ENCODE results near the gene SIGLEC7. TPM values are rescaled to one million over a fixed set of nuclear protein-coding genes. Genes with fewer than 3 reads are reported as not detected.
A peak's percentile ranks its signal among the peaks of the same experiment; 100 is the strongest.

Gene SIGLEC7
- polyA plus RNA-seq, 1 experiment: not detected

GRCh38 chr19:51107406-51108065 is 34.6 kb upstream of the SIGLEC7 start:
- peak overlapping the region; percentile 95 for H3K4me3 ChIP-seq (ENCODE audit: low read depth, low read length)
- DNase-seq (ENCODE audit: low read depth, low spot score): no peak
- peaks cover 4% of the 10 kb centered on the region for H3K27me3 ChIP-seq (ENCODE audit: control insufficient read depth, insufficient read depth, low read length)
- TF ChIP-seq CTCF (IDR thresholded peaks at IDR 0.05; ENCODE audit: low read depth, low read length): no peak
- POLR2A ChIA-PET: no interaction called here
- H3K9me3 ChIP-seq (ENCODE audit: control insufficient read depth, insufficient read depth, low read length): no peaks in the 10 kb centered on the region
- peak overlapping the region; percentile 70 for H3K27ac ChIP-seq (ENCODE audit: low read depth, low read length)
- CTCF ChIA-PET: interaction anchor here (1.0 kb wide), 2 partner anchors 13 to 86 kb away, joined by 3 read pairs; no protein-coding TSS in a partner anchor

GRCh38 chr19:51108066-51108804 is 33.9 kb upstream of the SIGLEC7 start, which contains the start of gene CTU1:
TSS of gene CTU1 (minus strand) at chr19:51108409. CDS start at chr19:51104569, 3,840 bp downstream.
- ChIA-PET POLR2A (no interaction called here), CTCF (interaction anchor here (0.6 kb wide), 1 partner anchor 13 kb away, joined by 3 read pairs; no protein-coding TSS in a partner anchor)
- Histone ChIP-seq H3K27ac (ENCODE audit: low read depth, low read length) (peak within 1 kb of the TSS; percentile 70), H3K4me3 (ENCODE audit: low read depth, low read length) (peak within 1 kb of the TSS; percentile 95), H3K27me3 (ENCODE audit: control insufficient read depth, insufficient read depth, low read length) (peaks cover 5% of the 10 kb centered on the region), H3K9me3 (ENCODE audit: control insufficient read depth, insufficient read depth, low read length) (no peaks in the 10 kb centered on the region)
- no peak; the same call in 1 of the 2 replicates for TF ChIP-seq CTCF (IDR thresholded peaks at IDR 0.05; ENCODE audit: low read depth, low read length)
- peak; percentile 98 for DNase-seq (ENCODE audit: low read depth, low spot score)

- CTCF ChIA-PET: interaction anchor here (0.6 kb wide), 1 partner anchor 14 kb away, joined by 3 read pairs; no protein-coding TSS in a partner anchor
- TF ChIP-seq CTCF (IDR thresholded peaks at IDR 0.05; ENCODE audit: low read depth, low read length): 0 out of 2 replicates have a peak, but pooled peaks have one; percentile 15
- Histone ChIP-seq H3K27ac (ENCODE audit: low read depth, low read length) (no peak overlapping the region), H3K4me3 (ENCODE audit: low read depth, low read length) (peak overlapping the region; percentile 76), H3K9me3 (ENCODE audit: control insufficient read depth, insufficient read depth, low read length) (no peaks in the 10 kb centered on the region), H3K27me3 (ENCODE audit: control insufficient read depth, insufficient read depth, low read length) (peaks cover 9% of the 10 kb centered on the region)
- POLR2A ChIA-PET: no interaction called here
- no peak for DNase-seq (ENCODE audit: low read depth, low spot score)
Observed at GRCh38 chr19:51108805-51109146, 33.3 kb upstream of the SIGLEC7 start.

GRCh38 chr19:51110666-51110971 is 31.5 kb upstream of the SIGLEC7 start:
- POLR2A ChIA-PET: no interaction called here
- CTCF ChIA-PET: no interaction called here
- Histone ChIP-seq H3K27me3 (ENCODE audit: control insufficient read depth, insufficient read depth, low read length) (peaks cover 20% of the 10 kb centered on the region), H3K27ac (ENCODE audit: low read depth, low read length) (no peak overlapping the region), H3K4me3 (ENCODE audit: low read depth, low read length) (no peak overlapping the region), H3K9me3 (ENCODE audit: control insufficient read depth, insufficient read depth, low read length) (no peaks in the 10 kb centered on the region)
- TF ChIP-seq CTCF (IDR thresholded peaks at IDR 0.05; ENCODE audit: low read depth, low read length): no peak
- no peak for DNase-seq (ENCODE audit: low read depth, low spot score)

- ChIA-PET CTCF (no interaction called here), POLR2A (no interaction called here)
- DNase-seq (ENCODE audit: low read depth, low spot score): no peak
- H3K27ac ChIP-seq (ENCODE audit: low read depth, low read length): no peak overlapping the region
- H3K4me3 ChIP-seq (ENCODE audit: low read depth, low read length): no peak overlapping the region
- H3K27me3 ChIP-seq (ENCODE audit: control insufficient read depth, insufficient read depth, low read length): peaks cover 20% of the 10 kb centered on the region
- peak; percentile 32 for TF ChIP-seq CTCF (IDR thresholded peaks at IDR 0.05; ENCODE audit: low read depth, low read length)
- no peaks in the 10 kb centered on the region for H3K9me3 ChIP-seq (ENCODE audit: control insufficient read depth, insufficient read depth, low read length)
Observed at GRCh38 chr19:51111606-51112005, 30.5 kb upstream of the SIGLEC7 start.
